ENCODE measurements around the gene ZNF672. TPM values are rescaled to one million over a fixed set of nuclear protein-coding genes. Genes with fewer than 3 reads are reported as not detected.
A peak's percentile ranks its signal among the peaks of the same experiment; 100 is the strongest.

The ZNF672 gene
- total RNA-seq, 1 donor from 2014 or later: 36.1 TPM

- Mint-ChIP-seq H3K36me3 (peaks cover 9% of the 10 kb centered on the region), H3K4me3 (peak overlapping the region; percentile 16), H3K9me3 (no peaks in the 10 kb centered on the region), H3K4me1 (peaks cover 32% of the 10 kb centered on the region), H3K27ac (no peak overlapping the region), H3K27me3 (ENCODE audit: low read depth) (no peaks in the 10 kb centered on the region)
- no peak for TF ChIP-seq CTCF (IDR thresholded peaks at IDR 0.05; ENCODE audit: unreplicated experiment)
- no peak for DNase-seq (ENCODE audit: low spot score in 2 of 2, unreplicated experiment in 2 of 2)
Measured at GRCh38 chr1:248855580-248855979, 17.6 kb downstream of the ZNF672 start.

- TF ChIP-seq CTCF (IDR thresholded peaks at IDR 0.05; ENCODE audit: unreplicated experiment): no peak
- no peak for DNase-seq (ENCODE audit: low spot score in 2 of 2, unreplicated experiment in 2 of 2)
- Mint-ChIP-seq H3K4me1 (peaks cover 32% of the 10 kb centered on the region), H3K36me3 (peaks cover 8% of the 10 kb centered on the region), H3K9me3 (no peaks in the 10 kb centered on the region), H3K4me3 (no peak overlapping the region), H3K27me3 (ENCODE audit: low read depth) (no peaks in the 10 kb centered on the region), H3K27ac (no peak overlapping the region)
Measured at GRCh38 chr1:248856176-248856575, 18.2 kb downstream of the ZNF672 start.

DNA sequence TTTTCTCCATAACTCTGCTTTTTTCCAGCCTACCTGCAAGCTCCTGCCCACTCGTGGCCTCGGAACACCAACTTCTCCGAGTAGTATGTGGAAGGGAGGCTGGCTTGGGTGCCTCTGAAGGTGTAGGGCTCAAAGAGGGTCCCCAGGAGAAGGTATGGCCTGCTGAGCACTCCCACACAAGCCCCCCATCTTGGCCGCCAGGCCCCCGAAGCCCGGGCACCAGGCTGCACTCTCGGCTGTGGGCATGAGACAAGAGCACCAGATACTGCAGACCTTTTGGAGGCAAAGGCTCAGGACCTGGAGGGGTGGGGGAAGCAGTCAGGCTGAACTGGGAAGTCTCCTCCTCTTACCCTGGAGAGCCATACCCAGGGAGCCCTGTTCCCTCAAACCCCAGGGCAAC, 19.2 kb downstream of the ZNF672 start:
- Mint-ChIP-seq H3K27ac (peak overlapping the region; percentile 97), H3K36me3 (peaks cover 6% of the 10 kb centered on the region), H3K4me3 (peak overlapping the region; percentile 82), H3K9me3 (no peaks in the 10 kb centered on the region), H3K27me3 (ENCODE audit: low read depth) (peaks cover 2% of the 10 kb centered on the region), H3K4me1 (peaks cover 32% of the 10 kb centered on the region)
- no peak for TF ChIP-seq CTCF (IDR thresholded peaks at IDR 0.05; ENCODE audit: unreplicated experiment)
- no peak for DNase-seq (ENCODE audit: low spot score in 2 of 2, unreplicated experiment in 2 of 2)

DNA sequence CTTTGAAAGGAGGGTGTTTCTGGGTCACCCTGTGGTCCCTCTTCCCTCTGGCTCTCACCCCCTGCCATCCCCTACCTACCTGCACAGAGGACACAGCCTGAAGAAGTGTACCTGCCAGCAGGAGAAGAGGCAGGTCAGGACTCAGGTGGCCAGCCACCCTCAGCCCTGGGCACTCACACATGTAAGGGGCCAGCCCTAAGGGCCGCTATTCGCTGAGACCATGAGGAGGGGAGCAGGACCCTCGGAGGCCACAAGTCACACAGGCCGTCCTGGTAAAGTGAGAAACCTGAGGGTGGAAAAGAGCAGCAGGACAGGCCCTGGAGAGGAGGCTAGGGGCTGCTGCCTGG, 19.7 kb downstream of the ZNF672 start:
- peaks cover 6% of the 10 kb centered on the region for H3K27me3 Mint-ChIP-seq (ENCODE audit: low read depth)
- peak overlapping the region; percentile 97 for H3K27ac Mint-ChIP-seq
- peaks cover 6% of the 10 kb centered on the region for H3K36me3 Mint-ChIP-seq
- no peak for DNase-seq (ENCODE audit: low spot score in 2 of 2, unreplicated experiment in 2 of 2)
- peak overlapping the region; percentile 82 for H3K4me3 Mint-ChIP-seq
- no peak for TF ChIP-seq CTCF (IDR thresholded peaks at IDR 0.05; ENCODE audit: unreplicated experiment)
- peaks cover 36% of the 10 kb centered on the region for H3K4me1 Mint-ChIP-seq
- H3K9me3 Mint-ChIP-seq: no peaks in the 10 kb centered on the region

DNA sequence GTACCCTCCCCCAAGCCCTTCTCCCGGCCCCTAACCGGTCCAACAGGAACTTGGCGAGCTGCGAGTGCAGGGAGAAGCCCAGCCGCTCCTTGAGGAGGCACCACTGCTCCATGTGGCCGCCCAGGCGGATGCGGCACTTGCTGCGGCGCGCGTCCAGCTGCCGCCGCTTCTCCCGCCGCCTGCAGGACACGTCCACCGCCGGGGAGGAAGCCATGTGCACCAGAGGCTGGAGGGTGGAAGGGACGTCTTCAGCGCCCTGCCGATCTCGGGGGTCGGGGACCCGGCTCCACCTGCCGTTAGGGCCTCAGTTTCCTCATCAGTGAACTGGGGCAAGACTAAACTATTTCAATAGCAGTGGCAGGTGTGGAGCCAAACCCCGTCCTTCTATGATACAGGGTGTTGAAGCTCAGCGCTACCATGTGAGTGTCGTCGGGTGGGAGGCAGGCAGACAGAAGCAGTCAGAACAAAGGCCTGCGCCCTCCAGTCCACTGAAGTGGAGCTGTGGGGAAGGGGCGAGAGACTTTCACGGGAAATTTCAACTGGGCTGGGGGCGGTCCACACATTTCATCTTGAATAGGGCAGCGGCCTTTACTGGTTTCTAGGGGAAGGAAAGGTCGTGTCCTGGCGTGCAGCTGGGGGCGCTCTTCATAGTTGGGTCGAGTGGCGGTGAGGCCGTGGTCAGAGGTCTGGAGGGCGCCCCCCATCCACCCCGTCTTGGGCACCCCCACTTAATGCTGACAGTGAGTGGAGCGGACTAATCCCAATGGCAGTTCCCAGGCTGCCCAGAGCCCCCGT, 20.3 kb downstream of the ZNF672 start:
- DNase-seq (ENCODE audit: low spot score in 2 of 2, unreplicated experiment in 2 of 2): peak; percentile 56 to 79
- Mint-ChIP-seq H3K36me3 (peaks cover 6% of the 10 kb centered on the region), H3K4me1 (peaks cover 39% of the 10 kb centered on the region), H3K27me3 (ENCODE audit: low read depth) (peaks cover 10% of the 10 kb centered on the region), H3K4me3 (peak overlapping the region; percentile 82), H3K27ac (peak overlapping the region; percentile 97), H3K9me3 (no peaks in the 10 kb centered on the region)
- TF ChIP-seq CTCF (IDR thresholded peaks at IDR 0.05; ENCODE audit: unreplicated experiment): no peak

Data from mesothelial cell of epicardium (in vitro differentiated cells).